H1 (cell line): ENCODE results near the gene CEP95.

ENCODE experiments used
- BRCA1 ChIP-seq: IDR thresholded peaks from 2 replicates; pipeline ENCODE4 v1.6.1; 2012; ENCODE audit warnings: low read depth, low read length, improper control_type of control experiment
- CTCF ChIP-seq, 3 experiments: IDR thresholded peaks; 1 replicate in 2 of 3; 2 replicates in 1 of 3; pipeline versions ENCODE4 v1.5.1 to v1.6.1; 2011; ENCODE audit warnings: low read length in 3 of 3, mild to moderate bottlenecking in 3 of 3, inconsistent platforms in 2 of 3, low read depth in 1 of 3, moderate library complexity in 1 of 3; ENCODE audit not compliant: insufficient read depth in 1 of 3; ENCODE audit errors: control extremely low read depth in 1 of 3
- EP300 ChIP-seq, 2 experiments: IDR thresholded peaks; 1 replicate in 1 of 2; 2 replicates in 1 of 2; pipeline ENCODE4 v1.6.1; 2011 to 2012; ENCODE audit warnings: low read depth in 2 of 2, low read length in 2 of 2, mild to moderate bottlenecking in 2 of 2, borderline replicate concordance in 1 of 2, inconsistent platforms in 1 of 2, moderate library complexity in 1 of 2
- EZH2 ChIP-seq: fragments of 200-600 bp; sonication (generic); IDR thresholded peaks from 2 replicates; pipeline ENCODE4 v1.7.1; 2012; ENCODE audit warnings: low read depth, mild to moderate bottlenecking, moderate library complexity, low read length, inconsistent platforms; ENCODE audit not compliant: severe bottlenecking
- GTF2F1 ChIP-seq: IDR thresholded peaks from 2 replicates; pipeline ENCODE4 v1.6.1; 2012; ENCODE audit warnings: low read depth, low read length, improper control_type of control experiment, borderline replicate concordance
- KDM5A ChIP-seq: fragments of 200-600 bp; IDR thresholded peaks from 2 replicates; pipeline ENCODE4 v1.7.1; 2012; ENCODE audit warnings: mild to moderate bottlenecking, low read length, inconsistent platforms, mixed read lengths
- POLR2A ChIP-seq, 2 experiments: IDR thresholded peaks; 1 replicate in 1 of 2; 2 replicates in 1 of 2; pipeline ENCODE4 v1.6.1; 2011; ENCODE audit warnings: low read depth in 2 of 2, low read length in 2 of 2, mild to moderate bottlenecking in 2 of 2; ENCODE audit errors: control extremely low read depth in 1 of 2
- POLR2AphosphoS5 ChIP-seq: IDR thresholded peaks from 2 replicates; pipeline ENCODE4 v1.6.1; 2011; ENCODE audit warnings: low read depth, low read length
- RAD21 ChIP-seq, 2 experiments: IDR thresholded peaks in 1 of 2; conservative IDR thresholded peaks in 1 of 2; 2 replicates each; pipeline ENCODE4 v1.6.1; 2011; ENCODE audit warnings: low read depth in 2 of 2, low read length in 2 of 2, improper control_type of control experiment in 1 of 2, inconsistent platforms in 1 of 2, mild to moderate bottlenecking in 1 of 2, moderate library complexity in 1 of 2
- RFX5 ChIP-seq: IDR thresholded peaks from 2 replicates; pipeline ENCODE4 v1.6.1; 2011; ENCODE audit warnings: low read depth, low read length, improper control_type of control experiment, borderline replicate concordance
- RXRA ChIP-seq: IDR thresholded peaks from 2 replicates; pipeline ENCODE4 v1.6.1; 2011; ENCODE audit warnings: low read depth, mild to moderate bottlenecking, low read length, moderate library complexity; ENCODE audit not compliant: insufficient read depth
- SAP30 ChIP-seq: fragments of 300-600 bp; sonication (generic); IDR thresholded peaks from 2 replicates; pipeline ENCODE4 v1.7.1; 2012; ENCODE audit warnings: low read length, moderate library complexity, mild to moderate bottlenecking, inconsistent platforms; ENCODE audit not compliant: insufficient read depth, insufficient replicate concordance
- SUZ12 ChIP-seq: fragments of 200-600 bp; sonication (generic); IDR thresholded peaks from 2 replicates; pipeline ENCODE4 v1.6.1; 2012; ENCODE audit warnings: mild to moderate bottlenecking, inconsistent platforms, low read length, moderate library complexity, mixed read lengths
- ZNF274 ChIP-seq: IDR thresholded peaks from 2 replicates; pipeline ENCODE4 v1.7.0; 2012; ENCODE audit warnings: low read length, borderline replicate concordance; ENCODE audit errors: extremely low read depth

GRCh38 chr17:64572682-64573154, 65.9 kb downstream of the CEP95 start:
- TF ChIP-seq POLR2A (IDR thresholded peaks at IDR 0.05; ENCODE audit: control extremely low read depth in 1 of 2, low read depth in 2 of 2, low read length in 2 of 2) = no peak
- no peak for TF ChIP-seq CTCF (IDR thresholded peaks at IDR 0.05; ENCODE audit: control extremely low read depth in 1 of 3, insufficient read depth in 1 of 3, low read depth in 1 of 3, low read length in 3 of 3)
- no peak for TF ChIP-seq POLR2AphosphoS5
- TF ChIP-seq BRCA1 = no peak
- no peak for TF ChIP-seq RAD21 (IDR thresholded peaks at IDR 0.05 in 1 of 2, conservative IDR thresholded peaks at IDR 0.05 in 1 of 2; ENCODE audit: low read depth in 2 of 2, low read length in 2 of 2)
- TF ChIP-seq EZH2 = no peak
- no peak for TF ChIP-seq RFX5
- no peak for TF ChIP-seq RXRA
- TF ChIP-seq SAP30 = no peak
- TF ChIP-seq ZNF274 = no peak
- TF ChIP-seq SUZ12 = no peak
- TF ChIP-seq KDM5A = no peak
- no peak for TF ChIP-seq EP300 (IDR thresholded peaks at IDR 0.05; ENCODE audit: borderline replicate concordance in 1 of 2, low read depth in 2 of 2, low read length in 2 of 2)
- no peak for TF ChIP-seq GTF2F1
